Coronary artery (tissue), 2 donors: ENCODE results near the gene SETBP1.

Source experiments
- DNase-seq: peaks from one replicate; pipeline ENCODE4 v3.0.0-alpha.2; 2017; ENCODE audit warnings: low spot score
- H3K27ac ChIP-seq, 2 donors: fragments of 200-600 bp; sonication (generic); one replicate each; pipeline ENCODE4 v1.5.1; 2016 to 2019
- H3K4me3 ChIP-seq: fragments of 200-600 bp; sonication (generic); 2 replicates; pipeline ENCODE4 v1.5.1; 2016; ENCODE audit warnings: mild to moderate bottlenecking, moderate library complexity
- CTCF ChIP-seq: fragments of 200-600 bp; sonication (generic); IDR thresholded peaks from one replicate; pipeline ENCODE4 v1.5.1; 2019; ENCODE audit warnings: antibody characterized with exemption

SETBP1 gene

GRCh38 chr18:44730803-44731529, 50.3 kb downstream of the SETBP1 start:
- Histone ChIP-seq H3K4me3 (no peak overlapping the region), H3K27ac (no peak overlapping the region)
- no peak for DNase-seq
- TF ChIP-seq CTCF: no peak

GRCh38 chr18:44731530-44732237, 51.0 kb downstream of the SETBP1 start:
- Histone ChIP-seq H3K4me3 (no peak overlapping the region), H3K27ac (no peak overlapping the region)
- DNase-seq: no peak
- no peak for TF ChIP-seq CTCF

- no peak overlapping the region for H3K4me3 ChIP-seq
- TF ChIP-seq CTCF: no peak
- H3K27ac ChIP-seq: no peak overlapping the region
- no peak for DNase-seq
Measured at GRCh38 chr18:44732238-44732563, 51.5 kb downstream of the SETBP1 start.

GRCh38 chr18:44732599-44732998, 51.9 kb downstream of the SETBP1 start:
- DNase-seq: no peak
- no peak for TF ChIP-seq CTCF
- Histone ChIP-seq H3K4me3 (no peak overlapping the region), H3K27ac (no peak overlapping the region)

GRCh38 chr18:44733069-44733753, 52.5 kb downstream of the SETBP1 start:
- no peak overlapping the region for H3K27ac ChIP-seq
- no peak overlapping the region for H3K4me3 ChIP-seq
- DNase-seq: no peak
- no peak for TF ChIP-seq CTCF

GRCh38 chr18:44733754-44734465, 53.2 kb downstream of the SETBP1 start:
- H3K27ac ChIP-seq: no peak overlapping the region
- H3K4me3 ChIP-seq: no peak overlapping the region
- DNase-seq: no peak
- TF ChIP-seq CTCF: no peak
